HG03575 (cell line): ENCODE measurements around the gene SEMA5A.

Experiments used
- ATAC-seq: cut with Tn5 transposase; IDR thresholded peaks from one replicate; pipeline ENCODE4 v1.9.1; 2021; ENCODE audit not compliant: unreplicated experiment, insufficient number of reproducible peaks, low FRiP score; ENCODE audit errors: extremely low read depth

The SEMA5A gene

GRCh38 chr5:9042241-9042640 lies 503.6 kb downstream of the SEMA5A start:
- ATAC-seq = no peak

GRCh38 chr5:9040475-9040874 lies 505.4 kb downstream of the SEMA5A start:
- no peak for ATAC-seq

GRCh38 chr5:9037048-9037447 lies 508.8 kb downstream of the SEMA5A start:
- no peak for ATAC-seq

GRCh38 chr5:9035346-9035745 lies 510.5 kb downstream of the SEMA5A start:
- ATAC-seq = no peak

GRCh38 chr5:9034649-9035048 lies 511.2 kb downstream of the SEMA5A start:
- no peak for ATAC-seq

GRCh38 chr5:9033524-9033923 lies 512.4 kb downstream of the SEMA5A start:
- ATAC-seq = no peak

GRCh38 chr5:9025942-9026341 lies 519.9 kb downstream of the SEMA5A start:
- no peak for ATAC-seq

GRCh38 chr5:9020996-9021395 lies 524.9 kb downstream of the SEMA5A start:
- no peak for ATAC-seq

- no peak for ATAC-seq
These were observed 530.0 kb downstream of the SEMA5A start for GRCh38 chr5:9015937-9016270.

GRCh38 chr5:9015260-9015936 lies 530.5 kb downstream of the SEMA5A start:
- ATAC-seq = no peak

- ATAC-seq = no peak
These were observed 532.7 kb downstream of the SEMA5A start for GRCh38 chr5:9013147-9013546.

GRCh38 chr5:9009931-9010651 lies 535.8 kb downstream of the SEMA5A start:
- no peak for ATAC-seq

GRCh38 chr5:8997542-8998070 lies 548.3 kb downstream of the SEMA5A start:
- no peak for ATAC-seq

GRCh38 chr5:8993031-8993430 lies 552.8 kb downstream of the SEMA5A start:
- ATAC-seq = no peak
